Kidney epithelial cell (primary cell): ENCODE data around the gene HDAC9. TPM values are rescaled to one million over a fixed set of nuclear protein-coding genes. Genes with fewer than 3 reads are reported as not detected.
A peak's percentile ranks its signal among the peaks of the same experiment; 100 is the strongest.

Experiments used
- DNase-seq: peaks from one replicate; pipeline ENCODE4 v3.0.0-alpha.2; 2010; ENCODE audit warnings: low read depth
- H3K27me3 ChIP-seq: 2 replicates; pipeline ENCODE4 v1.6.0; 2011; ENCODE audit warnings: low read length; ENCODE audit not compliant: control insufficient read depth, insufficient read depth
- H3K36me3 ChIP-seq: 2 replicates; pipeline ENCODE4 v1.5.1; 2011; ENCODE audit warnings: low read length; ENCODE audit not compliant: control insufficient read depth, insufficient read depth
- H3K4me3 ChIP-seq: 2 replicates; pipeline ENCODE4 v1.5.1; 2011; ENCODE audit warnings: low read depth, mild to moderate bottlenecking, control low read depth, low read length
- CTCF ChIP-seq: IDR thresholded peaks from 2 replicates; pipeline ENCODE4 v1.5.1; 2011; ENCODE audit warnings: mild to moderate bottlenecking, moderate library complexity, low read length, control low read depth, inconsistent platforms; ENCODE audit not compliant: insufficient read depth, poor library complexity, severe bottlenecking
- total RNA-seq: library from RNA; depleted of rRNA; stranded (reverse); fragments of >200 nt; gene quantifications from 2 replicates; pipeline ENCODE4 v1.2.3, GENCODE V29; 2015

Gene HDAC9
- total RNA-seq, result 80.1 and 84.5 TPM in 2 replicates

GRCh38 chr7:18495412-18496340 is at the start of gene HDAC9:
TSS of gene HDAC9 (plus strand) at chr7:18495749. CDS start at chr7:18496303, 554 bp downstream.
- Histone ChIP-seq H3K36me3 (no peaks in the 10 kb centered on the region), H3K27me3 (no peaks in the 10 kb centered on the region), H3K4me3 (peak within 1 kb of the TSS; percentile 43)
- no peak for TF ChIP-seq CTCF
- DNase-seq, result peak; percentile 53

GRCh38 chr7:18445916-18446520 is 49.5 kb upstream of the HDAC9 start:
- TF ChIP-seq CTCF, result no peak
- Histone ChIP-seq H3K27me3 (no peaks in the 10 kb centered on the region), H3K4me3 (no peak overlapping the region), H3K36me3 (no peaks in the 10 kb centered on the region)
- no peak for DNase-seq

GRCh38 chr7:18450019-18450418 is 45.5 kb upstream of the HDAC9 start:
- no peak for DNase-seq
- no peak overlapping the region for H3K4me3 ChIP-seq
- no peaks in the 10 kb centered on the region for H3K36me3 ChIP-seq
- TF ChIP-seq CTCF, result no peak
- no peaks in the 10 kb centered on the region for H3K27me3 ChIP-seq

- no peak for DNase-seq
- no peaks in the 10 kb centered on the region for H3K36me3 ChIP-seq
- TF ChIP-seq CTCF, result no peak
- H3K4me3 ChIP-seq, result no peak overlapping the region
- no peaks in the 10 kb centered on the region for H3K27me3 ChIP-seq
Observed at GRCh38 chr7:18455606-18456005, 39.9 kb upstream of the HDAC9 start.

GRCh38 chr7:18457832-18458231 is 37.7 kb upstream of the HDAC9 start:
- no peak for TF ChIP-seq CTCF
- DNase-seq, result no peak
- no peaks in the 10 kb centered on the region for H3K36me3 ChIP-seq
- no peak overlapping the region for H3K4me3 ChIP-seq
- no peaks in the 10 kb centered on the region for H3K27me3 ChIP-seq
